ENCODE measurements around the gene NCK1. TPM values are rescaled to one million over a fixed set of nuclear protein-coding genes. Genes with fewer than 3 reads are reported as not detected.

NCK1 gene
- 28.4 TPM for total RNA-seq (ENCODE audit: unreplicated experiment)
- long read RNA-seq, transcript NCK1-201 (4 exons, 1,937 nt) = major isoform, 9 of 12 reads
- long read RNA-seq, partial matches to known transcripts = 0 of 12 reads
- long read RNA-seq, other reads (novel, unspliced or antisense) = 2 of 12 reads

DNA sequence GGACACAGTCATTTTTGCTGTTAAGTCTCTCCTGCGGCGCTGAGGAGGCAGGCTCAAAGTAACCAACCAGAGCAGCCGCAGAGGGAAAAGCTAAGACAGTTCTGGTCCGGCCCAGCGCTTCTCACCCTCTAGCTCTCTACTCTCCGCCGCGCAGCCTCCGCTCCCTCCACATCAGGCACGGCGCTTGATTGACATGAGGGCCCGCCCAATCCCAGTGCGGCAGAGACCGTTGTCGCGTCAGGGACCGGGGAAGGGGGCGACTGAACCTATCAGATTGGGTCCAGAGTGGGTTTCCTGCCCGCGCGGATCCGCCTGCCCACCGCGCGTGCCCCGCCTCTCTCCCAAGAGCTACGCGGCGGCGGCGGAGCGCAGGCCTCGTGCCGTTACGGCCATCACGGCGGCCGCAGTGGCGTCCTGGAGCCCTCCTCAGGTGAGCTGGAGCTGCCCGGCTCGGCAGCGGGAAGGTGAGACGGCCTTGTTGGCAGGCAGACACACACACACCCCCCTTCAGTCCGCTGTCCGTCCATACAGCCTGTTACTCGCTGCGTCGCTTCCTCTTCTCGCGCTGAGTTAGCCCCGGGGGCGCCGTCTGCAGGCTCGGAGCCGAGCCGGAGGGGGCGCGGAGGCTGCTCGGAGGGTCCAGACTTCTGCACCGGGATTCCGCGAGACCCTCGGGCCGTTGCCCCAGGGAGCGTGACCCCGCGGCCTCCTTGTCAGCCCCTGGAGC is at the start of gene NCK1:
Gene NCK1 (plus strand): TSS at position 319 of the 727 bp plus-strand sequence. CDS start 65,794 bp downstream, outside the sequence.
- Mint-ChIP-seq H3K27me3 (ENCODE audit: unreplicated experiment) (peaks cover 10% of the 10 kb centered on the region), H3K36me3 (ENCODE audit: unreplicated experiment) (no peaks in the 10 kb centered on the region), H3K4me1 (ENCODE audit: low read depth, unreplicated experiment) (peaks cover 17% of the 10 kb centered on the region), H3K4me3 (ENCODE audit: unreplicated experiment) (peak within 1 kb of the TSS; percentile 98), H3K9me3 (ENCODE audit: unreplicated experiment) (peaks cover 10% of the 10 kb centered on the region), H3K27ac (ENCODE audit: unreplicated experiment) (peak within 1 kb of the TSS; percentile 95)
- TF ChIP-seq, protein P1, sequence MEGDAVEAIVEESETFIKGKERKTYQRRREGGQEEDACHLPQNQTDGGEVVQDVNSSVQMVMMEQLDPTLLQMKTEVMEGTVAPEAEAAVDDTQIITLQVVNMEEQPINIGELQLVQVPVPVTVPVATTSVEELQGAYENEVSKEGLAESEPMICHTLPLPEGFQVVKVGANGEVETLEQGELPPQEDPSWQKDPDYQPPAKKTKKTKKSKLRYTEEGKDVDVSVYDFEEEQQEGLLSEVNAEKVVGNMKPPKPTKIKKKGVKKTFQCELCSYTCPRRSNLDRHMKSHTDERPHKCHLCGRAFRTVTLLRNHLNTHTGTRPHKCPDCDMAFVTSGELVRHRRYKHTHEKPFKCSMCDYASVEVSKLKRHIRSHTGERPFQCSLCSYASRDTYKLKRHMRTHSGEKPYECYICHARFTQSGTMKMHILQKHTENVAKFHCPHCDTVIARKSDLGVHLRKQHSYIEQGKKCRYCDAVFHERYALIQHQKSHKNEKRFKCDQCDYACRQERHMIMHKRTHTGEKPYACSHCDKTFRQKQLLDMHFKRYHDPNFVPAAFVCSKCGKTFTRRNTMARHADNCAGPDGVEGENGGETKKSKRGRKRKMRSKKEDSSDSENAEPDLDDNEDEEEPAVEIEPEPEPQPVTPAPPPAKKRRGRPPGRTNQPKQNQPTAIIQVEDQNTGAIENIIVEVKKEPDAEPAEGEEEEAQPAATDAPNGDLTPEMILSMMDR (IDR thresholded peaks at IDR 0.05; ENCODE audit: partially characterized antibody, unreplicated experiment) = no peak
- DNase-seq = peak; percentile 98

- no peak overlapping the region for H3K4me3 Mint-ChIP-seq (ENCODE audit: unreplicated experiment)
- H3K27ac Mint-ChIP-seq (ENCODE audit: unreplicated experiment) = peak overlapping the region; percentile 38
- H3K27me3 Mint-ChIP-seq (ENCODE audit: unreplicated experiment) = peaks cover 6% of the 10 kb centered on the region
- TF ChIP-seq, protein P1 (IDR thresholded peaks at IDR 0.05; ENCODE audit: partially characterized antibody, unreplicated experiment) = no peak
- no peak for DNase-seq
- H3K4me1 Mint-ChIP-seq (ENCODE audit: low read depth, unreplicated experiment) = peaks cover 11% of the 10 kb centered on the region
- H3K9me3 Mint-ChIP-seq (ENCODE audit: unreplicated experiment) = peaks cover 17% of the 10 kb centered on the region
- H3K36me3 Mint-ChIP-seq (ENCODE audit: unreplicated experiment) = peaks cover under 1% of the 10 kb centered on the region
These were observed 44.6 kb upstream of the NCK1 start for GRCh38 chr3:136817448-136817847.

GRCh38 chr3:136818191-136818768 is 43.7 kb upstream of the NCK1 start:
- Mint-ChIP-seq H3K36me3 (ENCODE audit: unreplicated experiment) (peaks cover 7% of the 10 kb centered on the region), H3K4me3 (ENCODE audit: unreplicated experiment) (peak overlapping the region; percentile 92), H3K9me3 (ENCODE audit: unreplicated experiment) (peaks cover 17% of the 10 kb centered on the region), H3K4me1 (ENCODE audit: low read depth, unreplicated experiment) (peaks cover 11% of the 10 kb centered on the region), H3K27me3 (ENCODE audit: unreplicated experiment) (peaks cover 6% of the 10 kb centered on the region), H3K27ac (ENCODE audit: unreplicated experiment) (peak overlapping the region; percentile 97)
- TF ChIP-seq, protein P1 (IDR thresholded peaks at IDR 0.05; ENCODE audit: partially characterized antibody, unreplicated experiment) = no peak
- DNase-seq = peak; percentile 40

- Mint-ChIP-seq H3K9me3 (ENCODE audit: unreplicated experiment) (peaks cover 17% of the 10 kb centered on the region), H3K4me3 (ENCODE audit: unreplicated experiment) (peak within 1 kb of the TSS; percentile 100), H3K4me1 (ENCODE audit: low read depth, unreplicated experiment) (peaks cover 11% of the 10 kb centered on the region), H3K27me3 (ENCODE audit: unreplicated experiment) (peaks cover 6% of the 10 kb centered on the region), H3K36me3 (ENCODE audit: unreplicated experiment) (peaks cover 7% of the 10 kb centered on the region), H3K27ac (ENCODE audit: unreplicated experiment) (peak within 1 kb of the TSS; percentile 100)
- DNase-seq = peak; percentile 87
- TF ChIP-seq, protein P1 (IDR thresholded peaks at IDR 0.05; ENCODE audit: partially characterized antibody, unreplicated experiment) = no peak
These were observed 43.1 kb upstream of the NCK1 start, which contains the start of gene SLC35G2 for GRCh38 chr3:136818769-136819391. SLC35G2 (plus strand) TSS chr3:136819126; CDS start chr3:136854461, 35,335 bp downstream.
